Right lobe of liver (tissue), 4 donors: Measurements from ENCODE around the gene RASAL1.
"Not testable (repeated sequence)": the region's sequence is repeated elsewhere in the genome, so short reads cannot be mapped to it uniquely, and the experiment has no call there.

Experiments
- CTCF ChIP-seq, 4 donors: fragments of 200-600 bp in 3 of 4; fragments of 450-650 bp in 1 of 4; IDR thresholded peaks; one replicate each; pipeline versions ENCODE4 v1.5.1 to v1.8.0; 2016 to 2022; ENCODE audit warnings: antibody characterized with exemption in 4 of 4, mild to moderate bottlenecking in 2 of 4
- POLR2A ChIP-seq: fragments of 450-650 bp; IDR thresholded peaks from one replicate; pipeline ENCODE4 v1.6.1; 2017; ENCODE audit warnings: antibody characterized with exemption, mild to moderate bottlenecking
- donor health status: DM: no; HTN: no; CAD: no.
- donor health status: DM: no; HTN: no; CAD: no.
- donor health status: DM: no; HTN: yes; CAD: no.

- TF ChIP-seq POLR2A; CTCF (IDR thresholded peaks at IDR 0.05): not testable (repeated sequence)
Measured at GRCh38 chr12:113117684-113118083, 17.9 kb downstream of the RASAL1 start.
